Neural cell (in vitro differentiated cells): Measurements from ENCODE around the gene TMEM44. TPM values are rescaled to one million over a fixed set of nuclear protein-coding genes. Genes with fewer than 3 reads are reported as not detected.
A peak's percentile ranks its signal among the peaks of the same experiment; 100 is the strongest.

Experiments
- H2AFZ ChIP-seq: fragments of 200-600, 300-800 bp; sonication (generic), shearing (Covaris generic); 2 replicates; pipeline ENCODE4 v1.6.0; 2014; ENCODE audit warnings: low read depth, mild to moderate bottlenecking, antibody characterized with exemption, low read length, moderate library complexity
- H3F3A ChIP-seq: fragments of 200-600 bp; shearing (Covaris generic); 2 replicates; pipeline ENCODE4 v1.6.1; 2016; ENCODE audit warnings: mild to moderate bottlenecking, moderate library complexity, mixed read lengths, antibody characterized with exemption, low read length; ENCODE audit not compliant: insufficient read depth, poor library complexity, severe bottlenecking
- H3K27ac ChIP-seq: fragments of 200-600, 300-800 bp; sonication (generic), shearing (Covaris generic); 2 replicates; pipeline ENCODE4 v1.5.1; 2014; ENCODE audit warnings: mild to moderate bottlenecking, low read length, moderate library complexity
- H3K27me3 ChIP-seq: fragments of 300-800, 200-600 bp; sonication (generic), shearing (Covaris generic); 2 replicates; pipeline ENCODE4 v1.6.0; 2014; ENCODE audit warnings: mild to moderate bottlenecking, low read depth, low read length, moderate library complexity; ENCODE audit not compliant: insufficient read depth
- H3K36me3 ChIP-seq: fragments of 300-800, 200-600 bp; sonication (generic), shearing (Covaris generic); 2 replicates; pipeline ENCODE4 v1.5.1; 2014; ENCODE audit warnings: mild to moderate bottlenecking, antibody characterized with exemption, low read length, moderate library complexity; ENCODE audit not compliant: insufficient read depth
- H3K4me2 ChIP-seq: fragments of 300-800, 200-600 bp; sonication (generic), shearing (Covaris generic); 2 replicates; pipeline ENCODE4 v1.6.0; 2014; ENCODE audit warnings: mild to moderate bottlenecking, low read length
- H3K4me3 ChIP-seq: fragments of 300-800, 200-600 bp; sonication (generic), shearing (Covaris generic); 2 replicates; pipeline ENCODE4 v1.5.1; 2014; ENCODE audit warnings: mild to moderate bottlenecking, low read length, moderate library complexity
- H3K79me2 ChIP-seq: fragments of 200-600 bp; shearing (Covaris generic); replicated peaks from 2 replicates; pipeline ENCODE4 v1.6.0; 2014; ENCODE audit warnings: mild to moderate bottlenecking, low read length, moderate library complexity; ENCODE audit not compliant: insufficient read depth
- H3K9ac ChIP-seq: fragments of 300-800, 200-600 bp; sonication (generic), shearing (Covaris generic); 2 replicates; pipeline ENCODE4 v1.6.1; 2016; ENCODE audit warnings: mild to moderate bottlenecking, low read length, mixed read lengths
- H3K9me2 ChIP-seq: fragments of 200-600 bp; shearing (Covaris generic); 2 replicates; pipeline ENCODE4 v1.6.1; 2016; ENCODE audit warnings: mild to moderate bottlenecking, low read length, mixed read lengths; ENCODE audit not compliant: insufficient read depth
- H3K9me3 ChIP-seq: fragments of 200-600, 300-800 bp; sonication (generic), shearing (Covaris generic); 2 replicates; pipeline ENCODE4 v1.6.1; 2016; ENCODE audit warnings: mild to moderate bottlenecking, mixed run types, low read length, moderate library complexity, mixed read lengths
- H4K20me1 ChIP-seq: fragments of 200-600 bp; shearing (Covaris generic); 2 replicates; pipeline ENCODE4 v1.6.1; 2016; ENCODE audit warnings: mild to moderate bottlenecking, mixed run types; ENCODE audit not compliant: insufficient read depth
- CTCF ChIP-seq: fragments of 450-650 bp; IDR thresholded peaks from 2 replicates; pipeline ENCODE4 v1.5.1; 2014; ENCODE audit warnings: antibody characterized with exemption, mild to moderate bottlenecking, moderate library complexity; ENCODE audit not compliant: poor library complexity, severe bottlenecking
- EP300 ChIP-seq: fragments of 450-650 bp; conservative IDR thresholded peaks from 2 replicates; pipeline ENCODE4 v1.6.1; 2014; ENCODE audit warnings: antibody characterized with exemption, mild to moderate bottlenecking, moderate library complexity; ENCODE audit not compliant: poor library complexity, severe bottlenecking
- EZH2 ChIP-seq: fragments of 200-600, 300-800 bp; shearing (Covaris generic), sonication (generic); IDR thresholded peaks from 2 replicates; pipeline ENCODE4 v1.6.1; 2014; ENCODE audit warnings: antibody characterized with exemption, low read length, borderline replicate concordance, mild to moderate bottlenecking; ENCODE audit not compliant: insufficient read depth, poor library complexity, severe bottlenecking
- MXI1 ChIP-seq: fragments of 450-650 bp; conservative IDR thresholded peaks from 2 replicates; pipeline ENCODE4 v1.6.1; 2014; ENCODE audit warnings: antibody characterized with exemption, mild to moderate bottlenecking; ENCODE audit not compliant: poor library complexity, severe bottlenecking
- POLR2AphosphoS5 ChIP-seq: IDR thresholded peaks from 2 replicates; pipeline ENCODE4 v1.6.1; 2012
- RAD21 ChIP-seq: fragments of 450-650 bp; conservative IDR thresholded peaks from 2 replicates; pipeline ENCODE4 v1.6.1; 2014; ENCODE audit warnings: antibody characterized with exemption, mild to moderate bottlenecking, moderate library complexity
- REST ChIP-seq: IDR thresholded peaks from 2 replicates; pipeline ENCODE4 v1.6.1; 2012; ENCODE audit warnings: borderline replicate concordance
- SMC3 ChIP-seq: fragments of 450-650 bp; conservative IDR thresholded peaks from 2 replicates; pipeline ENCODE4 v1.6.1; 2014; ENCODE audit warnings: antibody characterized with exemption, mild to moderate bottlenecking, moderate library complexity; ENCODE audit not compliant: poor library complexity
- TAF1 ChIP-seq: IDR thresholded peaks from 2 replicates; pipeline ENCODE4 v1.6.1; 2012; ENCODE audit warnings: low read depth
- polyA minus RNA-seq: library from RNA; depleted of rRNA, polyadenylated mRNA; stranded (reverse); fragments of >200 nt; gene quantifications from 2 replicates; pipeline ENCODE4 v1.2.3, GENCODE V29; 2014
- polyA plus RNA-seq: library from polyadenylated mRNA; depleted of rRNA; stranded (reverse); fragments of >200 nt; gene quantifications from 2 replicates; pipeline ENCODE4 v1.2.3, GENCODE V29; 2014

TMEM44 gene
- 40.6 and 59.3 TPM in 2 replicates for polyA plus RNA-seq
- polyA minus RNA-seq = 34.3 and 38.0 TPM in 2 replicates

GRCh38 chr3:194633349-194634004 is at the start of gene TMEM44:
Gene TMEM44 (minus strand): TSS chr3:194633419. CDS start chr3:194633215, 204 bp downstream.
- TF ChIP-seq EP300 = no peak
- TF ChIP-seq RAD21 = peak; percentile 65
- peak; percentile 71 for TF ChIP-seq SMC3
- TF ChIP-seq CTCF = peak; percentile 96
- TF ChIP-seq TAF1 = no peak
- TF ChIP-seq EZH2 = no peak
- TF ChIP-seq POLR2AphosphoS5 = peak; percentile 67
- TF ChIP-seq MXI1 = peak; percentile 83
- peak; percentile 58 for TF ChIP-seq REST
- Histone ChIP-seq H3K36me3 (no peaks in the 10 kb centered on the region), H3K79me2 (no peaks in the 10 kb centered on the region), H3K4me3 (peak within 1 kb of the TSS; percentile 85), H3K9me2 (no peaks in the 10 kb centered on the region), H2AFZ (peak within 1 kb of the TSS; percentile 85), H3K27ac (peak within 1 kb of the TSS; percentile 77), H3K9me3 (peaks cover 10% of the 10 kb centered on the region), H3F3A (no peaks in the 10 kb centered on the region), H3K9ac (peak within 1 kb of the TSS; percentile 82), H3K27me3 (no peaks in the 10 kb centered on the region), H4K20me1 (no peaks in the 10 kb centered on the region), H3K4me2 (peak within 1 kb of the TSS; percentile 37)

- Histone ChIP-seq H3F3A (no peaks in the 10 kb centered on the region), H3K9ac (no peak overlapping the region), H3K9me2 (no peaks in the 10 kb centered on the region), H3K36me3 (no peaks in the 10 kb centered on the region), H3K4me3 (no peak overlapping the region), H3K27ac (no peak overlapping the region), H3K27me3 (peaks cover 41% of the 10 kb centered on the region), H2AFZ (no peak overlapping the region), H3K4me2 (no peak overlapping the region), H3K79me2 (no peaks in the 10 kb centered on the region), H3K9me3 (no peaks in the 10 kb centered on the region), H4K20me1 (no peaks in the 10 kb centered on the region)
- TF ChIP-seq EP300 (peak; percentile 29), RAD21 (peak; percentile 98), TAF1 (no peak), POLR2AphosphoS5 (no peak), EZH2 (no peak), CTCF (peak; percentile 97), SMC3 (peak; percentile 98), REST (no peak), MXI1 (peak; percentile 45)
Observed at GRCh38 chr3:194682694-194683310, 49.6 kb upstream of the TMEM44 start.
